HFFc6 (cell line): Measurements from ENCODE around the gene SH3RF3. TPM values are rescaled to one million over a fixed set of nuclear protein-coding genes. Genes with fewer than 3 reads are reported as not detected.

ENCODE experiments used
- DNase-seq: peaks from one replicate; pipeline ENCODE4 v3.0.0-alpha.2; 2018
- H3K27ac Mint-ChIP-seq: 2 replicates; pipeline ENCODE4 v1.8.0; 2020; ENCODE audit warnings: mild to moderate bottlenecking, mixed read lengths
- H3K27me3 Mint-ChIP-seq: 2 replicates; pipeline ENCODE4 v1.8.0; 2021; ENCODE audit warnings: mild to moderate bottlenecking, moderate library complexity, mixed read lengths; ENCODE audit not compliant: insufficient read depth
- H3K36me3 Mint-ChIP-seq: 2 replicates; pipeline ENCODE4 v1.8.0; 2021; ENCODE audit warnings: low read depth, mixed read lengths
- H3K4me1 Mint-ChIP-seq: 2 replicates; pipeline ENCODE4 v1.8.0; 2020; ENCODE audit warnings: low read depth, mixed read lengths
- H3K4me3 Mint-ChIP-seq: 2 replicates; pipeline ENCODE4 v1.8.0; 2020; ENCODE audit warnings: mild to moderate bottlenecking, moderate library complexity, mixed read lengths
- H3K9me3 Mint-ChIP-seq: 2 replicates; pipeline ENCODE4 v1.8.0; 2020; ENCODE audit warnings: mild to moderate bottlenecking, mixed read lengths
- total RNA-seq, 6 experiments: library from RNA; stranded (reverse); fragmentation: NEBNext Ultra II Directional; extraction: Animal tissue kit (Norgen Biotek cat#: 25700); gene quantifications; 2 replicates in 1 of 6; 3 replicates in 5 of 6; pipeline ENCODE4 v1.2.3, GENCODE V29; 2021
- TF ChIP-seq, protein P1 (sequence below): fragments of 200-600 bp; sonication (generic); IDR thresholded peaks from 2 replicates; pipeline ENCODE4 v1.5.0; 2021; ENCODE audit warnings: antibody characterized with exemption, mild to moderate bottlenecking

SH3RF3 gene
- total RNA-seq, 6 experiments from 2014 or later, result 2.4 to 4.4 (median 3.7) TPM

- no peak overlapping the region for H3K27ac Mint-ChIP-seq
- H3K27me3 Mint-ChIP-seq, result peaks cover 3% of the 10 kb centered on the region; the same call in 1 of the 2 replicates
Measured at GRCh38 chr2:109467701-109468100, 338.7 kb downstream of the SH3RF3 start.

DNA sequence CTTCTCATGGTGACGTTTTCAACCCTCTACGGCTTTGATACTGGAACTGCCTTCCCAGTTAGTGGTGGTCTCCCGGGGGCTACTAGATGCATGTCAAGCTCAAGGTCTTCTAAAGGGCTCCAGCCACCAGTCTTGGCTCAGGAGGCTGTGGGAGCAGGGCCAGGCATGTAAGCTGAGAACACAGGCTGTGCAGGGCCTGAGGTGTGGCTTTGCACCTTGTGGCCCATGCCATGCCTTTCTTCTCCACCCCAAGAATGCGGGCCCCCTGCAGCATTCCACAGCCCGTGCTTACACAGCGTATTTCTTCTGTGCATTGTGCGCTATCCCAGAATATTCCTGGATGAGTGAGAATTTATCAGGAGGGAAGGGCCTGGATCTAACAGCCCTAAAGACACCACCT is 339.9 kb downstream of the SH3RF3 start:
- H3K27me3 Mint-ChIP-seq, result peaks cover 3% of the 10 kb centered on the region
- TF ChIP-seq, protein P1, sequence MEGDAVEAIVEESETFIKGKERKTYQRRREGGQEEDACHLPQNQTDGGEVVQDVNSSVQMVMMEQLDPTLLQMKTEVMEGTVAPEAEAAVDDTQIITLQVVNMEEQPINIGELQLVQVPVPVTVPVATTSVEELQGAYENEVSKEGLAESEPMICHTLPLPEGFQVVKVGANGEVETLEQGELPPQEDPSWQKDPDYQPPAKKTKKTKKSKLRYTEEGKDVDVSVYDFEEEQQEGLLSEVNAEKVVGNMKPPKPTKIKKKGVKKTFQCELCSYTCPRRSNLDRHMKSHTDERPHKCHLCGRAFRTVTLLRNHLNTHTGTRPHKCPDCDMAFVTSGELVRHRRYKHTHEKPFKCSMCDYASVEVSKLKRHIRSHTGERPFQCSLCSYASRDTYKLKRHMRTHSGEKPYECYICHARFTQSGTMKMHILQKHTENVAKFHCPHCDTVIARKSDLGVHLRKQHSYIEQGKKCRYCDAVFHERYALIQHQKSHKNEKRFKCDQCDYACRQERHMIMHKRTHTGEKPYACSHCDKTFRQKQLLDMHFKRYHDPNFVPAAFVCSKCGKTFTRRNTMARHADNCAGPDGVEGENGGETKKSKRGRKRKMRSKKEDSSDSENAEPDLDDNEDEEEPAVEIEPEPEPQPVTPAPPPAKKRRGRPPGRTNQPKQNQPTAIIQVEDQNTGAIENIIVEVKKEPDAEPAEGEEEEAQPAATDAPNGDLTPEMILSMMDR, result no peak
- H3K4me1 Mint-ChIP-seq, result peaks cover 57% of the 10 kb centered on the region
- H3K36me3 Mint-ChIP-seq, result no peaks in the 10 kb centered on the region
- H3K4me3 Mint-ChIP-seq, result no peak overlapping the region
- no peak overlapping the region for H3K27ac Mint-ChIP-seq
- DNase-seq, result no peak
- H3K9me3 Mint-ChIP-seq, result no peaks in the 10 kb centered on the region

More at GRCh38 chr2:109467701-109468100, 338.7 kb downstream of the SH3RF3 start:
- no peak overlapping the region for H3K4me3 Mint-ChIP-seq
- peaks cover 53% of the 10 kb centered on the region for H3K4me1 Mint-ChIP-seq
- TF ChIP-seq, protein P1, result no peak
- no peaks in the 10 kb centered on the region for H3K9me3 Mint-ChIP-seq
- no peaks in the 10 kb centered on the region for H3K36me3 Mint-ChIP-seq
- no peak for DNase-seq

DNA sequence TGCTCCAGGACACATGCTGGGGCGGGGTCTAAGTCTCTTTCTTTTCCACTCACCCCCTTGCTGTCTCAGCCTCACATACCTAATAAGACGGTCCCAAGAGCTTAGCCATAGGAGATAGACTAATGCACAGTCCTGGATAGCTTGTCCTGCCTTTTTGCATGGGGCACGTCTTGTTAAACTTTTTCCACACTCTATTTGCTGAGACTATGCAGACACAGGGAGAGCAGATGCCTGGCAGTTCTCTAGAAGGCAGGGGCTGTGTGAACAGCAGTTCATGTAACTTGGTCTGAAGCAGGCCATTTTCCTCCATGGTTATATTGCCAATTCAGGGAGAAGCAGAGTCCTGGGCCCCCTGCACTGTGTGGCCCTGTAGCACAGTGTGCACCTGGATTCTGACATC is 342.7 kb downstream of the SH3RF3 start:
- Mint-ChIP-seq H3K27ac (no peak overlapping the region), H3K36me3 (no peaks in the 10 kb centered on the region), H3K27me3 (no peaks in the 10 kb centered on the region; the same call in none of the 2 replicates), H3K4me1 (peaks cover 67% of the 10 kb centered on the region), H3K9me3 (no peaks in the 10 kb centered on the region), H3K4me3 (no peak overlapping the region)
- TF ChIP-seq, protein P1, result no peak
- DNase-seq, result no peak

DNA sequence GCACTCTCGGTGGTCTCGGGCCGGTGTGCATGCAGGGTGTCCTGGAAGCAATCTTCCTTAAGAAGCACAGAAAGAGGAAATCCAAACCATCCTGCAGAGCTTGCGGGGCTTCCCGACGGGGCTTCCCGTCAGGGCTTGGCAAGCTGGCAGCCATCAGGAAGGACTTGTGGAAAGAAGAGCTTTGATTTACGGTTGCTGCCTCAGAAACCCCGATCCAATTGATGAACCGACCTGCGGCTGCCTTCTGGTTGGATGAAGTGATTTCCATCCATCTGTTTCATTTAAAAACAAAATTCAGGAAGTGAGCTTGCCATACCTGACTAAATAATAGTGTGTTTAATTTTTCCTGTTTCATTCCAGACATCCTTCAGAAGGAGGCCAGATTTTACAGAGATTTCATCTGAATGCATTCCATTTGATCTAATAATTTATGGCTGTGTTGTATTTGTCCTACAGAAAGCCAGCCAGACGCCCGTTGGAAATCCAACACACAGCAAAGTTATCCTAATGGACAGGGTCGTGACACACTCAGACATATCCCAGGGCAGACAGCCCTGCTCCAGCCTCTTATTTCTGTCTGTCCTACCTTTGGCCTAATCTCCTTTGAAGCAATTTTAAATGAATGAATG is 343.4 kb downstream of the SH3RF3 start:
- Mint-ChIP-seq H3K9me3 (no peaks in the 10 kb centered on the region), H3K27ac (no peak overlapping the region), H3K36me3 (no peaks in the 10 kb centered on the region), H3K4me1 (peaks cover 63% of the 10 kb centered on the region), H3K4me3 (no peak overlapping the region), H3K27me3 (no peaks in the 10 kb centered on the region; the same call in none of the 2 replicates)
- no peak for DNase-seq
- TF ChIP-seq, protein P1, result no peak

GRCh38 chr2:109472974-109473373 is 344.0 kb downstream of the SH3RF3 start:
- Mint-ChIP-seq H3K9me3 (no peaks in the 10 kb centered on the region), H3K36me3 (no peaks in the 10 kb centered on the region), H3K4me3 (no peak overlapping the region), H3K27ac (no peak overlapping the region), H3K27me3 (no peaks in the 10 kb centered on the region; the same call in none of the 2 replicates), H3K4me1 (peaks cover 58% of the 10 kb centered on the region)
- TF ChIP-seq, protein P1, result no peak
- DNase-seq, result no peak
